GM21381 (cell line): Measurements from ENCODE around the gene PBX4.

ENCODE experiments used
- ATAC-seq: cut with Tn5 transposase; IDR thresholded peaks from one replicate; pipeline ENCODE4 v1.9.1; 2021; ENCODE audit warnings: mild to moderate bottlenecking, moderate library complexity; ENCODE audit not compliant: unreplicated experiment

Gene PBX4

GRCh38 chr19:19559931-19560330, 58.6 kb downstream of the PBX4 start:
- no peak for ATAC-seq

- no peak for ATAC-seq
Observed at GRCh38 chr19:19558636-19559035, 59.9 kb downstream of the PBX4 start.

GRCh38 chr19:19558055-19558454, 60.4 kb downstream of the PBX4 start:
- no peak for ATAC-seq

GRCh38 chr19:19554074-19555023, 64.1 kb downstream of the PBX4 start:
- no peak for ATAC-seq

GRCh38 chr19:19553670-19554069, 64.8 kb downstream of the PBX4 start:
- ATAC-seq = no peak

- ATAC-seq = no peak
Observed at GRCh38 chr19:19552798-19553197, 65.7 kb downstream of the PBX4 start.

GRCh38 chr19:19551853-19552192, 66.7 kb downstream of the PBX4 start:
- no peak for ATAC-seq

- no peak for ATAC-seq
Observed at GRCh38 chr19:19550972-19551852, 67.3 kb downstream of the PBX4 start.

GRCh38 chr19:19550485-19550929, 68.0 kb downstream of the PBX4 start:
- no peak for ATAC-seq

- no peak for ATAC-seq
Observed at GRCh38 chr19:19549804-19550464, 68.6 kb downstream of the PBX4 start.

GRCh38 chr19:19548915-19549759, 69.3 kb downstream of the PBX4 start:
- ATAC-seq = no peak

- ATAC-seq = no peak
Observed at GRCh38 chr19:19547674-19548336, 70.7 kb downstream of the PBX4 start.

- ATAC-seq = no peak
Observed at GRCh38 chr19:19546751-19547162, 71.7 kb downstream of the PBX4 start.

- no peak for ATAC-seq
Observed at GRCh38 chr19:19545707-19546106, 72.8 kb downstream of the PBX4 start.

- ATAC-seq = no peak
Observed at GRCh38 chr19:19544954-19545591, 73.4 kb downstream of the PBX4 start.

- ATAC-seq = no peak
Observed at GRCh38 chr19:19544257-19544953, 74.1 kb downstream of the PBX4 start.

GRCh38 chr19:19543640-19544039, 74.8 kb downstream of the PBX4 start:
- ATAC-seq = no peak

GRCh38 chr19:19543101-19543500, 75.4 kb downstream of the PBX4 start:
- ATAC-seq = no peak

GRCh38 chr19:19542507-19542906, 76.0 kb downstream of the PBX4 start:
- ATAC-seq = no peak
